Neural crest cell (in vitro differentiated cells): Measurements from ENCODE around the gene KCNE4. TPM values are rescaled to one million over a fixed set of nuclear protein-coding genes. Genes with fewer than 3 reads are reported as not detected.

ENCODE experiments used
- DNase-seq: peaks from one replicate; pipeline ENCODE4 v3.0.0; 2021; ENCODE audit warnings: low read depth, mixed read lengths, low spot score
- H3K27ac Mint-ChIP-seq: one replicate; pipeline ENCODE4 v1.8.0; 2021; ENCODE audit warnings: mild to moderate bottlenecking, mixed read lengths; ENCODE audit not compliant: unreplicated experiment
- H3K27me3 Mint-ChIP-seq: 2 replicates; pipeline ENCODE4 v1.8.0; 2021; ENCODE audit warnings: low read depth, mild to moderate bottlenecking, mixed read lengths
- H3K36me3 Mint-ChIP-seq: 2 replicates; pipeline ENCODE4 v1.8.0; 2021; ENCODE audit warnings: low read depth, mild to moderate bottlenecking, mixed read lengths
- H3K4me1 Mint-ChIP-seq: 2 replicates; pipeline ENCODE4 v1.8.0; 2021; ENCODE audit warnings: mixed read lengths
- H3K4me3 Mint-ChIP-seq: one replicate; pipeline ENCODE4 v1.8.0; 2021; ENCODE audit warnings: mild to moderate bottlenecking, mixed read lengths
- H3K9me3 Mint-ChIP-seq: 2 replicates; pipeline ENCODE4 v1.8.0; 2021; ENCODE audit warnings: mixed read lengths
- CTCF ChIP-seq: fragments of 200-600 bp; sonication (generic); conservative IDR thresholded peaks from 2 replicates; pipeline ENCODE4 v1.5.0; 2021; ENCODE audit warnings: antibody characterized with exemption, mild to moderate bottlenecking
- total RNA-seq: library from RNA; stranded (reverse); gene quantifications from 2 replicates; pipeline ENCODE4 v1.2.1, GENCODE V29; 2021

Gene KCNE4
- total RNA-seq, 1 donor from 2014 or later: 0.09 TPM

- Mint-ChIP-seq H3K27me3 (no peaks in the 10 kb centered on the region), H3K36me3 (no peaks in the 10 kb centered on the region), H3K4me3 (no peak overlapping the region), H3K27ac (no peak overlapping the region), H3K9me3 (peaks cover 11% of the 10 kb centered on the region), H3K4me1 (peaks cover 10% of the 10 kb centered on the region)
- no peak for DNase-seq
- TF ChIP-seq CTCF: no peak
Observed at GRCh38 chr2:223034221-223034975, 17.6 kb upstream of the KCNE4 start.

- no peak for DNase-seq
- no peaks in the 10 kb centered on the region for H3K36me3 Mint-ChIP-seq
- peaks cover 19% of the 10 kb centered on the region for H3K4me1 Mint-ChIP-seq
- H3K9me3 Mint-ChIP-seq: peaks cover 8% of the 10 kb centered on the region
- no peak overlapping the region for H3K27ac Mint-ChIP-seq
- TF ChIP-seq CTCF: no peak
- no peaks in the 10 kb centered on the region for H3K27me3 Mint-ChIP-seq
- no peak overlapping the region for H3K4me3 Mint-ChIP-seq
Observed at GRCh38 chr2:223036790-223037444, 15.1 kb upstream of the KCNE4 start.

- peaks cover 23% of the 10 kb centered on the region for H3K4me1 Mint-ChIP-seq
- no peak overlapping the region for H3K27ac Mint-ChIP-seq
Observed at GRCh38 chr2:223037445-223037800, 14.6 kb upstream of the KCNE4 start.

GRCh38 chr2:223039618-223040017 lies 12.4 kb upstream of the KCNE4 start:
- DNase-seq: no peak
- Mint-ChIP-seq H3K9me3 (no peaks in the 10 kb centered on the region), H3K36me3 (no peaks in the 10 kb centered on the region), H3K27me3 (no peaks in the 10 kb centered on the region), H3K4me1 (peaks cover 28% of the 10 kb centered on the region), H3K4me3 (no peak overlapping the region), H3K27ac (no peak overlapping the region)
- no peak for TF ChIP-seq CTCF

More at GRCh38 chr2:223037445-223037800, 14.6 kb upstream of the KCNE4 start:
- Mint-ChIP-seq H3K4me3 (no peak overlapping the region), H3K9me3 (peaks cover 3% of the 10 kb centered on the region), H3K27me3 (no peaks in the 10 kb centered on the region), H3K36me3 (no peaks in the 10 kb centered on the region)
- no peak for TF ChIP-seq CTCF
- DNase-seq: no peak

GRCh38 chr2:223040527-223040926 lies 11.5 kb upstream of the KCNE4 start:
- no peak overlapping the region for H3K27ac Mint-ChIP-seq

More at GRCh38 chr2:223040527-223040926, 11.5 kb upstream of the KCNE4 start:
- TF ChIP-seq CTCF: no peak
- DNase-seq: no peak
- no peaks in the 10 kb centered on the region for H3K27me3 Mint-ChIP-seq
- H3K9me3 Mint-ChIP-seq: no peaks in the 10 kb centered on the region
- H3K4me3 Mint-ChIP-seq: no peak overlapping the region
- no peaks in the 10 kb centered on the region for H3K36me3 Mint-ChIP-seq
- peaks cover 28% of the 10 kb centered on the region for H3K4me1 Mint-ChIP-seq
